ENCODE results near the gene ZNF689.
A peak's percentile ranks its signal among the peaks of the same experiment; 100 is the strongest.

- TF ChIP-seq CTCF (IDR thresholded peaks at IDR 0.05): peak in 4 of 6 experiments; percentile 14 to 50 (median 42)
- peak in 2 of 4 donors; percentile 38 to 58 for TF ChIP-seq POLR2A (IDR thresholded peaks at IDR 0.05)
- peak; percentile 86 to 88 for TF ChIP-seq POLR2AphosphoS5 (IDR thresholded peaks at IDR 0.05)
- TF ChIP-seq EP300 (IDR thresholded peaks at IDR 0.05): no peak
These were observed 24.6 kb downstream of the ZNF689 start, which contains the start of gene ZNF785 for GRCh38 chr16:30585400-30586191.
